ENCODE data around the gene NT5C1A. TPM values are rescaled to one million over a fixed set of nuclear protein-coding genes. Genes with fewer than 3 reads are reported as not detected.
A peak's percentile ranks its signal among the peaks of the same experiment; 100 is the strongest.

Gene NT5C1A
- total RNA-seq, 4 donors from 2014 or later: not detected

DNA sequence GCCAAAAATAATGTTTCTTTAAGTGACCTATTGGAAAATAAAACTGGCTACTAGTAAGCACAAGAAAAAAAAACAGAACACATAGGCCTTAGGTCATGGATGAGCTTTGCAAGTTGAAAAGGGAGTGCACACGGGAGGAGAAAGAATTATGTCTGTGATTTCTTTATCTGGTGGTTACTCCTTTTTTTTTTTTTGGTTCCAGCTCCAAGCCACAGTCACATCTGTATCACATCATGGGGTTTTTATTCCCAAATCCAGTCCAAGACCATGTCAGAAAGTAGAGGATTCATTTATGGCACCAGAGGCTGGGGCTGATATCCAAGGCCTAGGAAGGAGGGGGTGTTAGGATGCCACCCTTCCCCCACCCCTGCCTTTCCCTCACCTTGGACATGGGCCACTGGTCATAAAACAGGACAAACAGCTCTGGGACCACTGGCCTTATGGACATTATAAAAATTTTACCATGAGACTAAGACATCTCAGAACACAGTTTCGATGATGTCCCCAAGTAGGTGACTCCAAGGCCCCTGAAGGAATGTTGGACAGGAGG, 22.2 kb downstream of the NT5C1A start:
- DNase-seq (ENCODE audit: low spot score in 2 of 2): no peak
- H3K4me3 ChIP-seq (ENCODE audit: low read depth, poor library complexity, severe bottlenecking): no peak overlapping the region
- WGBS, 2 donors: 81 to 83% methylated on average over 2 of the region's 2 CpGs
- intact Hi-C loops (cut with DNase I; ENCODE audit: low total_unique reads): no loop called here
- no peak for TF ChIP-seq POLR2A (IDR thresholded peaks at IDR 0.05)
- TF ChIP-seq CTCF (IDR thresholded peaks at IDR 0.05): no peak

DNA sequence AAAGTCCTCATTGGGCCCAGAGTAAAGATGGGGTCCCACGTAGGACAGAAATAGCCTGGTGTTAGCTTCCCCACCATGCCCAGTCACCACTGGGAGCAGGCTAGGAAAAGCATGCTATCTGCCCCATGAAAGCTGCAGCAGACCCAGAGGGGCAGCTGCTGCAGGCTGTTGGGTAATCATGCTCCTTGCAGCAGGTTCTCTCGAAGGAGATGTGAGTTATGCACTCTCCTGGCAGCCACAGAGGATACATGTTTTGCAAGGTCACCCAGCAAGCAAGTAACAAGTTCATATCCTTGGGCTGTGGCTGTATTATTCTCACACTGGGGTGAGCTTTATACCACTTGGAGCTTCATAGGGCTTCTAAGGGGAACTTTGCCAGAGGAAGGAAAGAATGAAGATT, 23.4 kb downstream of the NT5C1A start:
- 63 to 85% methylated on average over 2 of the region's 2 CpGs for WGBS, 2 donors
- intact Hi-C loops (cut with DNase I; ENCODE audit: low total_unique reads): no loop called here
- no peak for DNase-seq (ENCODE audit: low spot score in 2 of 2)
- TF ChIP-seq POLR2A (IDR thresholded peaks at IDR 0.05) (no peak), CTCF (IDR thresholded peaks at IDR 0.05) (no peak)
- H3K4me3 ChIP-seq (ENCODE audit: low read depth, poor library complexity, severe bottlenecking): no peak overlapping the region

DNA sequence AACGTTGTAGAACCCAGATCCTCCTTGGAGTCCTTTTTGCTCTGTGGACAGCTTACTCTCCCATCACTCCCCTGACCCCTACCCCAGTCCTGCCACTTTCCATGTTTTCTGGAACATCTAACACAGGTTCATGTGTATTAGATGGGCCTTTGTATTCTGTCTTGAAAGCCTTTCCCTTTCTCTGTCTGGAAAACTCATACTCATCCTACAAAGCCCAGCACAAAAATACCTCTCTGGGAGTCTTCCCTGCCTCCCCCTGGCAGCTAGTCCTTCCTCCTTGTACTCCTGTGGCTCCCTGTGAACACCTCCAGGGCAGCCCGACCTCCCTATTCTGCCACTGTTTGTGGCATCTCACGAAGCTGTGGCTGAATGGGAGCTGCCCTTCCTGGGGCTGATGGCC, 24.7 kb downstream of the NT5C1A start:
- DNase-seq (ENCODE audit: low spot score in 2 of 2): no peak
- TF ChIP-seq POLR2A (IDR thresholded peaks at IDR 0.05) (no peak), CTCF (IDR thresholded peaks at IDR 0.05) (no peak)
- intact Hi-C loops (cut with DNase I; ENCODE audit: low total_unique reads): no loop called here
- WGBS, 2 donors: 81 to 87% methylated on average over 3 of the region's 3 CpGs
- H3K4me3 ChIP-seq (ENCODE audit: low read depth, poor library complexity, severe bottlenecking): no peak overlapping the region

- TF ChIP-seq POLR2A (IDR thresholded peaks at IDR 0.05): no peak
- TF ChIP-seq CTCF (IDR thresholded peaks at IDR 0.05): no peak
These were observed 25.4 kb downstream of the NT5C1A start for GRCh38 chr1:39646232-39647081.

DNA sequence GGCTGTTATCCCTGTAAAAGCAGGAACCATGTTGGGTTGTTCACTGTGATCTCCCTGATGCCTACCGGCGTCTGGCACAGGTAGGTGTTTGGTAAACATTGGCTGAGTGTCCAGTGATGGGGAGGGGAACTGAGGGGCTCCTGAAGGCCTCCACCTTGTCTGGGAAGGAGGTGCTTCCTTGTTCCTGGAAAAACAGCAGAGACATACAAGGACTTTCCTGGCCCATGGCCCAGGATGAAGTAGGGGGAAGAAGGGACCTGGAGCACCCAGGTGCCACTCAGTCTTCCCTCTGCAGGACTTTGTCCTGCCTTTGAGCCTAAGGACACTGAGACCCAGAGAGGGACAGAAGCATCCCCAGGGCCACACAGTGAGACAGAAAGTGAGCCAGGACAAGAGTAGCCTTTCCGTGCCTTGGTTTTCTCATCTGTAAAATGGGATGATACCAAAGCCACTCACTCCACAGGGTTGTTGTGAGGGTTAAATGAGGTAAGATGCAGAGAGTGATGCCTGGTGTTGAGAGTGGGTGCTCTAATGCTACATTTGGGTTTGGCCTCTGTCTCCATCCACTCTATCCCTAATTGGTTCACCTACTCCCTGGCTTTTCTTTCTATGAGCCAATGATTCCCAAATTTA, 26.4 kb downstream of the NT5C1A start:
- no peak for TF ChIP-seq POLR2A (IDR thresholded peaks at IDR 0.05)
- TF ChIP-seq CTCF (IDR thresholded peaks at IDR 0.05): no peak

More at GRCh38 chr1:39646232-39647081, 25.4 kb downstream of the NT5C1A start:
- DNase-seq (ENCODE audit: low spot score in 2 of 2): peak in 1 of 2 donors; percentile 87
- no peak overlapping the region for H3K4me3 ChIP-seq (ENCODE audit: low read depth, poor library complexity, severe bottlenecking)
- WGBS, 2 donors: 33 to 37% methylated on average over 11 to 12 of the region's 12 CpGs
- intact Hi-C loops (cut with DNase I; ENCODE audit: low total_unique reads): no loop called here

More for the DNA sequence above, 26.4 kb downstream of the NT5C1A start:
- no peak for DNase-seq (ENCODE audit: low spot score in 2 of 2)
- H3K4me3 ChIP-seq (ENCODE audit: low read depth, poor library complexity, severe bottlenecking): no peak overlapping the region
- 86 to 93% methylated on average over 3 of the region's 3 CpGs for WGBS, 2 donors
- intact Hi-C loops (cut with DNase I; ENCODE audit: low total_unique reads): no loop called here

All from lower leg skin (tissue), 4 donors.